Measurements from ENCODE around the gene MAGEB16. TPM values are rescaled to one million over a fixed set of nuclear protein-coding genes. Genes with fewer than 3 reads are reported as not detected.

Gene MAGEB16
- not detected for total RNA-seq

GRCh38 chrX:35798042-35798441, at the start of gene MAGEB16:
TSS of gene MAGEB16 (plus strand) at chrX:35798342. CDS start at chrX:35802197, 3,855 bp downstream.
- Histone ChIP-seq H3K4me1 (no peaks in the 10 kb centered on the region), H3K4me3 (no peak within 1 kb of the TSS), H3K36me3 (no peaks in the 10 kb centered on the region), H3K27me3 (no peaks in the 10 kb centered on the region), H3K27ac (no peak within 1 kb of the TSS), H3K9me3 (no peaks in the 10 kb centered on the region)
- no peak for TF ChIP-seq POLR2A (IDR thresholded peaks at IDR 0.05)
- TF ChIP-seq CTCF (IDR thresholded peaks at IDR 0.05) = no peak
- no peak for DNase-seq

- no peak overlapping the region for H3K27ac ChIP-seq
- no peaks in the 10 kb centered on the region for H3K27me3 ChIP-seq
- H3K9me3 ChIP-seq = no peaks in the 10 kb centered on the region
- no peak for DNase-seq
- H3K4me1 ChIP-seq = no peaks in the 10 kb centered on the region
- H3K36me3 ChIP-seq = no peaks in the 10 kb centered on the region
- TF ChIP-seq CTCF (IDR thresholded peaks at IDR 0.05) = no peak
- TF ChIP-seq POLR2A (IDR thresholded peaks at IDR 0.05) = no peak
- no peak overlapping the region for H3K4me3 ChIP-seq
These were observed 24.1 kb upstream of the MAGEB16 start for GRCh38 chrX:35773958-35774564.

GRCh38 chrX:35785075-35785474, 13.1 kb upstream of the MAGEB16 start:
- Histone ChIP-seq H3K27me3 (no peaks in the 10 kb centered on the region), H3K4me1 (no peaks in the 10 kb centered on the region), H3K4me3 (no peak overlapping the region), H3K9me3 (no peaks in the 10 kb centered on the region), H3K27ac (no peak overlapping the region), H3K36me3 (no peaks in the 10 kb centered on the region)
- no peak for TF ChIP-seq POLR2A (IDR thresholded peaks at IDR 0.05)
- no peak for TF ChIP-seq CTCF (IDR thresholded peaks at IDR 0.05)
- no peak for DNase-seq

- Histone ChIP-seq H3K27ac (no peak overlapping the region), H3K9me3 (no peaks in the 10 kb centered on the region), H3K36me3 (no peaks in the 10 kb centered on the region), H3K4me3 (no peak overlapping the region), H3K27me3 (no peaks in the 10 kb centered on the region), H3K4me1 (no peaks in the 10 kb centered on the region)
- DNase-seq = no peak
- TF ChIP-seq CTCF (IDR thresholded peaks at IDR 0.05) (no peak), POLR2A (IDR thresholded peaks at IDR 0.05) (no peak)
These were observed 11.9 kb upstream of the MAGEB16 start for GRCh38 chrX:35786271-35786670.

GRCh38 chrX:35787867-35788266, 10.3 kb upstream of the MAGEB16 start:
- H3K36me3 ChIP-seq = no peaks in the 10 kb centered on the region
- H3K4me3 ChIP-seq = no peak overlapping the region
- no peaks in the 10 kb centered on the region for H3K4me1 ChIP-seq
- H3K27me3 ChIP-seq = no peaks in the 10 kb centered on the region
- TF ChIP-seq CTCF (IDR thresholded peaks at IDR 0.05) (no peak), POLR2A (IDR thresholded peaks at IDR 0.05) (no peak)
- no peak overlapping the region for H3K27ac ChIP-seq
- no peaks in the 10 kb centered on the region for H3K9me3 ChIP-seq
- no peak for DNase-seq

GRCh38 chrX:35800474-35800873, 2.3 kb downstream of the MAGEB16 start:
- H3K36me3 ChIP-seq = no peaks in the 10 kb centered on the region
- no peak overlapping the region for H3K4me3 ChIP-seq
- H3K9me3 ChIP-seq = no peaks in the 10 kb centered on the region
- TF ChIP-seq POLR2A (IDR thresholded peaks at IDR 0.05) = no peak
- TF ChIP-seq CTCF (IDR thresholded peaks at IDR 0.05) = no peak
- no peaks in the 10 kb centered on the region for H3K4me1 ChIP-seq
- no peaks in the 10 kb centered on the region for H3K27me3 ChIP-seq
- no peak overlapping the region for H3K27ac ChIP-seq
- DNase-seq = no peak

Measured in Peyer's patch (tissue), 4 donors.